Adipose tissue (tissue), 3 donors: ENCODE results near the gene SNX8. TPM values are rescaled to one million over a fixed set of nuclear protein-coding genes. Genes with fewer than 3 reads are reported as not detected.

Experiments used
- H3K27ac ChIP-seq: one replicate; pipeline ENCODE4 v1.5.1; 2013; ENCODE audit warnings: low read depth, low read length
- WGBS, 3 donors: extraction: QIAGEN DNeasy Blood & Tissue Kit; methylation state at CpG; one replicate each; pipeline ENCODE4 v1.1.7; 2013; 5-methylcytosine and 5-hydroxymethylcytosine counted together
- polyA plus RNA-seq, 3 donors: library from polyadenylated mRNA; stranded (reverse); fragments of 200-250 nt; gene quantifications; one replicate each; pipeline ENCODE4 v1.2.3, GENCODE V29; 2013
- donor health status: healthy with polysubstance abuse.
- donor health status: Bipolar disorder and iron deficiency.
- donor health status: healthy.

The SNX8 gene
- polyA plus RNA-seq, 3 donors: 11.8 to 44.0 (median 26.2) TPM

DNA sequence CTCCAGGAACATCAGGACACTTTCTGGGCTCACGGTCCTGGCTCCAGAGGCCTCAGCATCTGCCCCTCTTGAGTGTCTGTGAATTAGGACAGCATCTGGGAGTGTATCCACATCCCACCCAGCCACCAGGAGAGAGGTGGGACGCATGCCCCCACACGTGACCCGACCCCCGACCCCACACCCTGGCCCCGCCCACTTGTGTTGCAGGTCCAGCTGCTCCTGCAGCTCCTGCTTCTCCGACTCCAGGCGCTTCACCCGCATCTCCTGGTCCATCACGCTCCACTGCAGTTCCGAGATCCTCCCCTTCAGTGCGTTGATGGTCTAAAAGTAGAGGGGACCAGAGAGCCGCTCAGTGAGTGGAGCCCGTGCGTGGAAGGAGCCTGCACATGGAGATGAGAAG, 95.1 kb downstream of the SNX8 start:
- no peak overlapping the region for H3K27ac ChIP-seq
- WGBS, 3 donors: 91 to 94% (median 93%) methylated on average over 15 of the region's 15 CpGs

DNA sequence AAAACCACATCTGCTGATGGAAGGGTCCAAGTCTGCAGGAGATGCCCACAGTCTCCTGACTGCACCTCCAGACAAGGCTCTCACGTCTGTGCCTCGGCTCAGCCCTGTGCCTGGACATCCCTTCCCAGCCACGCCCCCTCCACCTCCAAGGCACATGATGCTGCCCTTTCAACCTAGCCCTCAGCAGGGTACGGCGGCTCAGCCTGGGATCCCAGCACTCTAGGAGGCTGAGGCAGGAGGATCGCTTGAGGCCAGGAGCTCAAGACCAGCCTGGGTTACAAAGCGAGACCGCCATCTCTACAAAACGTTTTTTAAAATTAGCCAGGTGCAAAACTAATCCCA, 95.8 kb downstream of the SNX8 start:
- no peak overlapping the region for H3K27ac ChIP-seq
- WGBS, 3 donors: 89 to 96% (median 95%) methylated on average over 9 of the region's 9 CpGs

DNA sequence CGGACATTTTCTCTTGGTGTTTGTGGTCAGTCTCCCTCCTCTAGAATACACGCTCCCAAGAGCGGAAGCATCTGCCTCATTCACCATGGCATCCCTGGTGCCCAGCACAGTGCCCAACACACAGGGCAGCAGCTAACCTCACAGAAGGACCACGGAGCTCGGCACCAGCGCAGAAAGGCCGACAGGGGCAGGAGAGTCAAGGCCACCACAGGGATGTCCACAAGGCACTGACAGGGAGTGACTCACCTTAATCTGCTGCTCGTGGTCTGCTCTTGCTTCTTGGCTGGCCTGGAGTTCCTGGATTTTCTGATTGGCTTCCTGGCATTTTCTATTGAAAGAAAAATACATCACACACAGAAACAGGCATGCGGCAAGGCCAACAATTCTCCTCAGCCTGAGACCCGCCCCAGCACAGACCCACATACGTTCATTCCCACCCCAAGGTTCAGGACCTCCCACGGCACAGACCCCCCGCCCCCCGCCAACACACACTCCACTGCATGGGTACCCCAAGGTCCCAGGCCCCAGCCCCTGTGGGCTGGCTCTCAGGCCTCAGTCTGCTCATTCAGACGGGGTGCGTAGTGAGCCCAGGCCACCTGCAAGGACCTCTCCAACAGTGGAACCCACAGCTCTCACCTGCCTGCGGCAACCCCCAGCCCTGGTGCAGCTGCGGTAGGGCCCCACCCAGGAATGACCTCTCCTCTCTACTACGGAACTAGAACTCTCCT, 96.4 kb downstream of the SNX8 start:
- WGBS, 3 donors: 88 to 92% (median 90%) methylated on average over 19 of the region's 19 CpGs

DNA sequence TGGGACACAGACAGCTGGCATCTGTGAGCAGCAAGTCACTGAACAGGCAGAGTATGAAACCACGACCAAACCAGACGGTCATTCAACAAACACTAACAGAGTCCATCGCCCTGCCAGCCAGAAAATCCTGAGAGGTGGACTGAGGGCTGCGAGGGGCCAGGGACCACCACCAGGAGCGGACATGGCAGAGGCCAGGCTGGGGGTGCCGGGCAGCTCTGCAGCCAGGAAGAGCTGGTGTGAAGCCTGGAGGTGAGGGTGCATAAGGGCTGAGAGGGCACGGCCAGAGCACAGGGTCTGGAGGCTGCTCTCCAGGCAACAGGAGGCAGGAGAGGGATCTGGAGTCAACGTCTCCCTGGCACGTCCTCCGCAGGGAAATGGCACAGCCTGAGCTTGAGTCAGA, 97.0 kb downstream of the SNX8 start:
- H3K27ac ChIP-seq: no peak overlapping the region
- WGBS, 3 donors: 86 to 93% (median 86%) methylated on average over 10 of the region's 10 CpGs

More for the DNA sequence above, 96.4 kb downstream of the SNX8 start:
- no peak overlapping the region for H3K27ac ChIP-seq

DNA sequence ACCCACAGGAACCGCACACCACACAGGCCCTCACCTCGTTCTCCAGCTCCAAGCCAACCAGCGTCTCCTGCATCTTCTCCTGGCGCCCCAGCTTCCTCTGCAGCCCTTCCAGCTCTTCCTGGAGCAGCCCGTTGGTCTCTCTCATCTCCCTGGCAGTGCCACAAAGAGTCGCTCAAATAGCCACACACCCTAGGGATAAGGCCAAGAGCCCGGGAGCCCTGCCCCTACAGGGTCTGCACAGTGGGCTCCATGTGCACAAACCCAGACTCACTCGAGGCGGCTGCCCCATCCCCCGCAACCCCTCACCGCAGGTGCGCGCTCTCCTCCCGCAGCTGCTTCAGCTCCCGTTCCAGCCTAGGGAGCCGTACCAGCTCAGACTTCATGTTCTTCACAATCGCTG, 98.4 kb downstream of the SNX8 start:
- H3K27ac ChIP-seq: no peak overlapping the region
- 92 to 93% (median 92%) methylated on average over 16 to 17 of the region's 17 CpGs for WGBS, 3 donors

DNA sequence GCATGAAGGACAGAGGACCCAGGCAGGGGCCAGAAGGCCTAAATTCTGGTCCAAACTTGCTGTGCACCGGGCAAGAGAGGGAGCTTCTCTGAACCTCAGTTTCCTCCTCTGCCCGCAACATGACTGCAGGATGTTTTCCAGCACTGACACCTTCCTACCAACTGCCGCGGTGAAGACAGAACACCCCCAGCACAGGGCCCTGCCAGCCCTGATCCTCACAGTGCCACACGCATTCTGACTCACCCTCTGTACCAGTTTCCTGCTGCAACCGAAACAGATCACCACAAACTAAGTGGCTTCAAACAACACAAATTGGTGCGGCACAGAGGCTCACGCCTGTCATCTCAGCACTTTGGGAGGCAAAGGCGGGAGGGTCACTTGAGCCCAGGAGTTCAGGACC, 99.6 kb downstream of the SNX8 start:
- H3K27ac ChIP-seq: no peak overlapping the region
- 74 to 91% (median 79%) methylated on average over 9 of the region's 9 CpGs for WGBS, 3 donors

DNA sequence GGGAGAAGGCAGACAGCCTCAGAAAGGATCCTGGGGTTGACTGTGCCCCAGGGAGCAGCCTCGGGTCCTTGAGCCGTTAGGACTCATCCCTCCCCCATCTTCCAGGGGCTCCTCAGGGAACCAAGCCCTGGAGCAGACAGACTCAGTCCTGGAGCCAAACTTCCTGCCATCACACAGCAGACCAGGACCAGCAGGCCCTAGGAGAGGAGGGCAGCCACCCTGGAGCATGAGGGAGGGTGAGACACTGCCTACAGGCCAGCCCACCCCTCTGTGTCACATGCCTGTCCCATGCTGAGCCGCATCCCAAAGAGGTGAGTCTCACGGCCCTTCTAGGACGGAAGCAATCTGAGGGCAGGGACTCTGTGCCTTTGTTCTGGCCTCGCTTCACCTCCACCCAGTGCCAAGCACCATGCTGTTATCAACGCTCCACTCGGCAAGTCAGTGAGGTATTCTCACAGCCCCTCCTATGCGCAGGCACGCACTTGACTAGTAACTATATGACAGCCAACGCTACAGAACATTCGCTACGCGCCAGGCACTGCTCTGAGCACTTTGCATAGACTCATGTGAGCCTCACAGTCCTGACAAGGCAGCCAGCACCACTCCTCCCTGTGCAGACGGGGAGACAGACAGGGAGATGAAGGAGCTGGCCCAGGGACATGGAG, 100.6 kb downstream of the SNX8 start:
- 91 to 97% (median 93%) methylated on average over 15 of the region's 15 CpGs for WGBS, 3 donors
- H3K27ac ChIP-seq: no peak overlapping the region

DNA sequence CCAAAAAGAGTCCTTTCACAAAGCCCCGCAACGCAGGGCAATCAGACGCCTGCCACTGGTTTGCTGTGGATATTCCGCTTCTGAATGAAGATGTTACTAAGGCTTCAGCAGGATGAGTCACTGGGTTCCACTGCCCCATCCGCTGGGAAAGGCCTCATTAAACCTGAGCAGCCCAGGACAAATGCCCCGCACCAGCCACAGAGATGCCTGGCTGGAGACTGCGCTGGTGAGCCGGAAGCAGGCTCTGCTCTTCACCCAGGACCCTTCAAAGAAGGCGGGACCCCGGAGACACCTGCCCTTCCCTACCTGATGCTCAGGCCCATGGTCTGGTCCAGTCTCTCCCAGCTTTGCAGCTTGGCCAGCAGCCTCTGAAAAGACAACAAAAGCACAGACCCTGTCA, 101.3 kb downstream of the SNX8 start:
- no peak overlapping the region for H3K27ac ChIP-seq
- 95 to 98% (median 98%) methylated on average over 10 of the region's 10 CpGs for WGBS, 3 donors

DNA sequence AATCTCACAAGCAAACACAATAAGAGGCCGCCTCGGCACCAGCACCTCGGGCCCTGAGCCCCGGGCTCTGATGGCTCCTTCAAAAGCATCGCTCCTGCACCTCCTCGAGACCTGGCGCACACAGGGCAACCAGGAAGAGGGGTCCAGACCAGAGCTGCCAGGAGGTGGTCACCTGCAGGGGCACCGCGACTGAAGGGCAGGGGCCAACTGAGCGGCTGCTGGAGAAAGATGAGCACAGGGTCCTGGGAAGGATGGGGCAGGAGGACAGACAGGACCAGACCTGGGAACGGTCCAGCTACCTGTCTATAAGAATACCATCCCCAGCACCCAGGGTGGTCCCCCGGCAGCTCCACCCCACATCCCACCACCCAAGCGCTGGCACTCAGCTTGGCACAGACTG, 102.3 kb downstream of the SNX8 start:
- WGBS, 3 donors: 96% methylated on average over 13 of the region's 13 CpGs
- H3K27ac ChIP-seq: no peak overlapping the region

DNA sequence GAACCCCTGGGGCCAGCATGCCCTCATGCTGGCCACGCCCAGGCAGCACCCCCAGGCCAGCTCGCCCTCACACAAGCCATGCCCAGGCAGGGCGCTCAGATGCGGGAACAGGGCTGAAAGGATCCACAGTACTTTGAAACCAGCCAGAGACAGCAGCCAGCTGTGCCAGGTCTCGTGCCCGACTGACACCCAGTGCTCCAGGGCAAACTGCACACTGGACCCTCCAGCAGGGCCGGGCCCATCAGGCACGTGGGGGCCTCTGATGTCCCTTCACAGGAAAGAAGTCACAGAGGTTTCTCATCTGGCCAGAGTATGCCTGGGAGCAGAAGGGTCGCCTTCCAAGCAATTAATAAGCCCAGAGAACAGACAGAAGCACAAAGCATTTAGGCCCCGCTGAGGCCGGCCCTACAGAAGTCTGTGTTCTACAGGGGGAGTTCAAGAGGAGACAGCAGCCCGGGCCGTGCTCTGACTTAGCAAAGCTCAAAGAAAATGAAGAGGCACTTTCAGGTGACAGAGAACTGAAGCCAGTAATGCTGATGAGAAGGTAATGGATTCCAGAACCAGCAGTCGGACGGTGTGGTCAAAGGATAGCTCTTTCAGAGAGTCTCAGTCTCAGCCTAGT, 102.9 kb downstream of the SNX8 start:
- 86 to 93% (median 91%) methylated on average over 15 of the region's 15 CpGs for WGBS, 3 donors

DNA sequence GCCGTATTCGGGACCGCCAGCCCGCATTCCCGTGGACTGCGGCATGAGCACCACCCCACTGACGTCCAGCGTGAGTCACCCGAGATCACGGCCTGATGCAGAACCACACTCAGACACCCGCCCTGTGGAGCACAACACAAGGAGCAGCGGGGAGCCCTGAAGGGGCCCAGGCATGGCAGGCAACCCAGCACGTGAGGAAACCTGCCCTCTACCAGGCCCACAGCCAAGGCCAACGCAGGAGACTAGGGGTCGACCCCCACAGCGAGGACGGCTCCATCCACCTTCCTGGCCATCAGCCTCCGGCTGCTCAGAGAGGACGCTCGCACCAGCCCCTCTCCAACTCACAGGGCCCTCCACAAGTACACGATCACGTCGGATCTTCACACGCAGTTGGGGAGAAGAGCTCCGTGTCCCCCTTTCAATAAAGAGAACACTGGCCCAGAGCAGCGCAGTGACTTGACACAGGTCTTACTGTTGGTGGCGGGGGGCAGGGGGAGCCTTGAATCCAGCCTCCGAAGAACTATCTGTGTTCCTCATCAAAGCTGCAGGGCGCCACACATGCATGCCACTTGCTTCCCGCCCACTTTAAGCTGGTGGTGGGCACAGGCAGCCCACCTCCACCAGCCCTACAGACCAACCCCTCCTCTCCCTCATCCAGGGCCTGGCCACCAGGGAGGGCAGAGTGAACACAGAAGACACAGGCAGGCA, 103.5 kb downstream of the SNX8 start:
- 91 to 97% (median 95%) methylated on average over 30 of the region's 30 CpGs for WGBS, 3 donors
- H3K27ac ChIP-seq: no peak overlapping the region

More for the DNA sequence above, 102.9 kb downstream of the SNX8 start:
- H3K27ac ChIP-seq: no peak overlapping the region

DNA sequence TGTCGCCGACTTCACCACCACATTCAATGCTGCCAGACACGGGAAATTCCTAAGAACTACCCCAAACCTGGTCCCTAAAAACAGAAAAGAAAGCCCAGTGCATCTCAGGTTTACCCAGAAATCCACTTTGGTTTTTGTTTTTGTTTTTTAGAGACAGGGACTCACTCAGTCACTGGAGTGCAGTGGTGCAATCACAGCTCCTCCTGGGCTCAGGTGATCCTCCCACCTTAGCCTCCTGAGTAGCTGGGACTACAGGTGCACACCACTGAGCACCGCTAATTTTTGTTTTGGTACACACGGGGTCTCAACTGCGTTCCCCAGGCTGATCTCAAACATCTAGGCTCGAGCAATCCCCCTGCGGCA, 104.3 kb downstream of the SNX8 start:
- WGBS, 3 donors: 77 to 91% (median 88%) methylated on average over 8 of the region's 8 CpGs

DNA sequence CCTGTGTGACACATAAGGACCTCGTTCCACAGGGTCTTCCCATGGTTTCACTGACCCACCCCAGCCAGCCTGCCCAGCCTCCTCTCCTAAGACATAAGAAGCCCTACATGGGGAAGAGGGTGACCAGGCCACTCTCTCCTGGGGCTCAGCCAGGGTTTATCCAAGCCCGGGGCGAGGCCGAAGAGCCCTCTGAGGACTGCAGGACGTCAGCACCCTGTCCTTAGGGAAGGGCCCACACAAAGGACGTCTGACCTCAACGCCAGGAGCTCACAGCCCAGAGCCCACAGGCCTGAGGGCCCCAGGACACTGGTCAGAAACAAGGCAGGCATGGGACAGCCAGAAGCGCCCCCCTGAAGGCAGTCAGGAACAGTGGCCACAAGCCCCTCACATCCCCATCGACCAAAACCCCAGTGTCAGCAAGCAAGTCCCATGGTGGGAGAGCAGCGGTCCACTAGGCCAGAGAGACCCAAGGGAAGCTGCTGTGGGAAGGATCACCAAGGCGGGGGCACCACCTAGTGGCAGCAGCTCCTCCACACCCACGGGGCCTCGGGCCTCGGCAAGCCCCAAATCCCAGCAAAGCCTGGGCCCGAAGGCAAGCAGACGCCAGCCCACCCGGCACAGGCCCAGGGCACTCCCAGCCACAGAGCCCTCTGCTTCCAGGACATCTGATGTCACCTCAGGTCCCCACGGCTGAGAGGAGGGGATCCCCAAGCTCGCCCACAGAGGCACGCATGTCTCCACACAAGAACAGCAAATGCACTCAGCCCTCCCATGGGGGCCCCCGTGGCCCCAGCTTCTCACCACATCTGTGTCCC, 104.9 kb downstream of the SNX8 start:
- 57 to 65% (median 64%) methylated on average over 18 to 21 of the region's 21 CpGs for WGBS, 3 donors

More for the DNA sequence above, 104.3 kb downstream of the SNX8 start:
- no peak overlapping the region for H3K27ac ChIP-seq

DNA sequence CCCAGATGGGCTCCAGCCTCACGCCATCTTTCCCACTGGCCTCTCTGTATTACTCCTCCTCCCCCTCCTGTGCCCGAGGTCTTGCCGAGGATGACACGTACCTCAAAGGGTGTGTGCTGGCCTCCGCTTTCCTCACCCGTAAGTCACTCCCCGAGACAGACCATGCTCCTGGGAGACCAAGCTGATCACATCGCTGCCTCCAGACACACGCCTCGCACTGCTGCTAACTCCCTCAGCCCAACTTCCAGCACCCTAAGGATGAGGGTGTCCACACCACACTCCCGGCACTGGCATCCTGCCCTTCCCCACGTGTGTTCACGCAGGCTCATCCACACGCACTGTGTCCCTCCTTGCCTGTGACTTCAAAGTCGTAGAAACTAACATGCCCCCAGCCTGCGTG, 105.5 kb downstream of the SNX8 start:
- whole genome bisulfite sequencing, 3 donors: 91 to 92% (median 91%) methylated on average over 16 of the region's 16 CpGs
- no peak overlapping the region for H3K27ac ChIP-seq

More for the DNA sequence above, 104.9 kb downstream of the SNX8 start:
- H3K27ac ChIP-seq: no peak overlapping the region

DNA sequence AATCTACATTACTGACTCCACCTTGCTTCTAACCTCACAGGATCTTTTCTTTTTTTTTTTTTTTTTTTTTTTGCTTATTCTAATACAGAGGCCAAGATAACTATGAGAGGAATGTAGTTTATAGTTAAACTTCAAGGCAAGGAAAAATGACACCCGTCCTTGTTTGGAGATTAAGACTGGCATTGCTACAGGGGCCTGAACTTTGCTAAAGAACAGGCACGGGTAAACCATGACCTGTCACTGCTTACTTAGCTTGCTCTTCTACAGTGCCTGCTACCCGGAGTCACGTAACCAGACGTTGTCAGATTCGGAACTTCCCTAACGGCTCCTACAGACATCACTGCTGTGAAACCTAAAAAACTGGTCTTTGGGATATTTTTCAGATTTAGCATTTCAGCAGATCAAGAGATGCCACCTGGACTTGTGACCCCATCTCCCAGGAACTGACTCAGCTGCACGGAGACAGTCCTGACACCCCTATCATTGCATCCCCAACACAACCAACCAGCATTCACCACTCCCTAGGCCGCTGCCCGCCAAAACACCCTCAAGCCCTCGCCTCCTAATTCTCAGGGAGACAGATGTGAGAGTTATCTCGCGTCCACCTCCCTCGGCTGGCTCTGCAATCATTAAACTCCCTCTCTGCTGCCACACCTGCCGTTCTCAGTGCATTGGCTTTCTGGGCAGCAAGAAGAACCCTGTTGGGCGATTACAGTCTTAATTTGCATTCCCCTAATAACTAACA, 109.0 kb downstream of the SNX8 start:
- 87 to 91% (median 89%) methylated on average over 16 of the region's 16 CpGs for WGBS, 3 donors
- no peak overlapping the region for H3K27ac ChIP-seq

DNA sequence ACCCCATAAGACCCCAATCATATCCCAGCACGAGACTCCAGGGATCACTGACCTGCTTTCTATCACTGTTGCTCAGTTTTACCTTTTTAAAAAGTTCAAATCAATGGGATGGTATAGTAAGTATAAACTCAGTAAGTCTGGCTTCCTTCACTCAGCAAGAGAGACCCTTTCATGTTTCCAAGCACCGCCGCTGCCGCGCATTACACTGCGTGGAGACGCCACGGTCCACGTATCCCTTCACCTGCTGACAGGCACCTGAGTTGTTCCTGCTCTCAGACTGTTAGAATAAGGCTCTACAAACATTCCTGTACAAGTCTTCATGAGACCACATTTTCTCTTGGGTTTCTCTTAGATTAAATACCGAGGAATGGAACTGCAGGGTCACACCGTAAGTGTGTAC, 109.8 kb downstream of the SNX8 start:
- H3K27ac ChIP-seq: no peak overlapping the region
- 92 to 97% (median 96%) methylated on average over 11 of the region's 11 CpGs for WGBS, 3 donors

DNA sequence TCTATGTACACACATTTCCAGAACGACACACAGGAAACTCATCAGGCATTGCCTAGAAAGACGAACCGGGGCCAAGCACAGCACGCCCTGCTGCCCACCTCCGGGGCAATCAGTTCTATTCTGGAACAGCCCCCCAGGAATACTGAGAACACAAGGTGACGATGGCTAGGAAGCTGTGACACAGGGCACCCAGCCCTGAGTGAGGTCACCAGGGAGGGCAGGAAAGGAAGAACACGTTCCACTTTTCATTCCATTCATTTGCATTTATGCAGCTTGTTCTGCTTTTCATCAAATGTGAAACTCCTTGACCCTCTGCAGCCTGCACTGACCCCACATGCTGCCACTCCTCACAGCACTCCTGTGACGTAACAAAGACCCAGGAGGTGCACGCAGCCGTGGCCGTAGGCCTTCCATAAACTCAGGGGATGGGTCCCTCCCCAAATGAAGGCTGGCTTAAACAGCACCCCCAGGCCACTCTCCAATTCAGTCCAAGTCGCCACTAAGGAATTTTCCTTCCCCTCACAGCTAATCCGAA, 110.4 kb downstream of the SNX8 start:
- H3K27ac ChIP-seq: no peak overlapping the region
- 55 to 79% (median 64%) methylated on average over 13 of the region's 13 CpGs for WGBS, 3 donors
